Liver (tissue), 9 donors: ENCODE measurements around the gene AMPH. TPM values are rescaled to one million over a fixed set of nuclear protein-coding genes. Genes with fewer than 3 reads are reported as not detected.

Experiments
- DNase-seq: peaks from one replicate; pipeline ENCODE4 v3.0.0-alpha.2; 2017; ENCODE audit warnings: low spot score
- H3K27ac ChIP-seq, 2 donors: one replicate each; pipeline ENCODE4 v1.7.0; 2013; ENCODE audit warnings: inconsistent platforms in 2 of 2, low read length in 2 of 2, control low read depth in 1 of 2, low read depth in 1 of 2, mild to moderate bottlenecking in 1 of 2
- H3K27me3 ChIP-seq, 4 donors: one replicate each; pipeline versions ENCODE4 v1.6.1 to v1.7.0; 2013; ENCODE audit warnings: low read length in 3 of 4, inconsistent platforms in 1 of 4, mild to moderate bottlenecking in 1 of 4, moderate library complexity in 1 of 4; ENCODE audit not compliant: control insufficient read depth in 4 of 4, insufficient read depth in 4 of 4
- H3K36me3 ChIP-seq, 4 donors: one replicate each; pipeline versions ENCODE4 v1.6.1 to v1.7.0; 2013; ENCODE audit warnings: low read length in 3 of 4, mild to moderate bottlenecking in 3 of 4, low read depth in 1 of 4, moderate library complexity in 1 of 4; ENCODE audit not compliant: control insufficient read depth in 4 of 4, insufficient read depth in 3 of 4
- H3K4me1 ChIP-seq, 4 donors: one replicate each; pipeline versions ENCODE4 v1.6.1 to v1.7.0; 2013; ENCODE audit warnings: low read length in 3 of 4, mild to moderate bottlenecking in 3 of 4, moderate library complexity in 1 of 4; ENCODE audit not compliant: control insufficient read depth in 4 of 4, insufficient read depth in 4 of 4
- H3K4me3 ChIP-seq, 3 donors: one replicate each; pipeline versions ENCODE4 v1.6.1 to v1.7.0; 2013; ENCODE audit warnings: low read length in 3 of 3, control low read depth in 1 of 3, low read depth in 1 of 3, mild to moderate bottlenecking in 1 of 3
- H3K9ac ChIP-seq, 2 donors: one replicate each; pipeline ENCODE4 v1.7.0; 2013; ENCODE audit warnings: low read length in 2 of 2, mild to moderate bottlenecking in 2 of 2, moderate library complexity in 2 of 2, control low read depth in 1 of 2, low read depth in 1 of 2
- H3K9me3 ChIP-seq, 4 donors: one replicate each; pipeline versions ENCODE4 v1.6.1 to v1.7.0; 2013; ENCODE audit warnings: low read length in 3 of 4; ENCODE audit not compliant: control insufficient read depth in 4 of 4
- EGR1 ChIP-seq, 2 donors: IDR thresholded peaks; 2 replicates each; pipeline ENCODE4 v1.6.1; 2016 to 2018; ENCODE audit warnings: antibody characterized with exemption in 2 of 2, low read depth in 2 of 2
- FOXA1 ChIP-seq: IDR thresholded peaks from 2 replicates; pipeline ENCODE4 v1.6.1; 2016; ENCODE audit warnings: antibody characterized with exemption
- FOXA2 ChIP-seq: IDR thresholded peaks from 2 replicates; pipeline ENCODE4 v1.6.1; 2016; ENCODE audit warnings: antibody characterized with exemption
- GABPA ChIP-seq, 2 donors: IDR thresholded peaks in 1 of 2; conservative IDR thresholded peaks in 1 of 2; 2 replicates each; pipeline ENCODE4 v1.6.1; 2016; ENCODE audit warnings: antibody characterized with exemption in 2 of 2, mild to moderate bottlenecking in 1 of 2, moderate library complexity in 1 of 2
- HNF4A ChIP-seq, 2 donors: conservative IDR thresholded peaks; 2 replicates each; pipeline ENCODE4 v1.6.1; 2016; ENCODE audit warnings: antibody characterized with exemption in 2 of 2, mild to moderate bottlenecking in 2 of 2
- HNF4G ChIP-seq: IDR thresholded peaks from 2 replicates; pipeline ENCODE4 v1.6.1; 2016; ENCODE audit warnings: antibody characterized with exemption
- JUND ChIP-seq, 2 donors: IDR thresholded peaks; 2 replicates each; pipeline ENCODE4 v1.6.1; 2016; ENCODE audit warnings: antibody characterized with exemption in 2 of 2
- NR2F2 ChIP-seq: IDR thresholded peaks from 2 replicates; pipeline ENCODE4 v1.6.1; 2016; ENCODE audit warnings: antibody characterized with exemption
- RAD21 ChIP-seq, 2 donors: IDR thresholded peaks; 2 replicates each; pipeline ENCODE4 v1.6.1; 2016; ENCODE audit warnings: antibody characterized with exemption in 2 of 2, mild to moderate bottlenecking in 2 of 2
- RXRA ChIP-seq, 2 donors: IDR thresholded peaks; 2 replicates each; pipeline ENCODE4 v1.6.1; 2017 to 2018; ENCODE audit warnings: antibody characterized with exemption in 2 of 2, mild to moderate bottlenecking in 1 of 2
- SP1 ChIP-seq: IDR thresholded peaks from 2 replicates; pipeline ENCODE4 v1.6.1; 2018; ENCODE audit warnings: antibody characterized with exemption, mild to moderate bottlenecking
- YY1 ChIP-seq: IDR thresholded peaks from 2 replicates; pipeline ENCODE4 v1.6.1; 2016; ENCODE audit warnings: antibody characterized with exemption, mild to moderate bottlenecking
- WGBS: extraction: QIAGEN DNeasy Blood & Tissue Kit; methylation state at CpG from one replicate; pipeline ENCODE4 v1.1.7; 2013; 5-methylcytosine and 5-hydroxymethylcytosine counted together
- polyA plus RNA-seq, 2 donors: library from polyadenylated mRNA; stranded (reverse) in 1 of 2; unstranded in 1 of 2; fragments of 200-250 nt in 1 of 2; fragments of >200 nt in 1 of 2; fragmentation: Nextera tagmentation in 1 of 2; extraction: Ambion mirVana in 1 of 2; gene quantifications; one replicate each; pipeline versions ENCODE4 v1.2.1 to v1.2.3, GENCODE V29; 2013 to 2015
- total RNA-seq, 2 donors: library from RNA; depleted of rRNA; stranded (reverse); fragments of >200 nt; gene quantifications; one replicate each; pipeline ENCODE4 v1.2.3, GENCODE V29; 2014
- TF ChIP-seq, protein P1 (sequence below): IDR thresholded peaks from 2 replicates; pipeline ENCODE4 v1.6.1; 2016; ENCODE audit warnings: antibody characterized with exemption
- TF ChIP-seq, protein P2 (sequence below): fragments of 150-350 bp; IDR thresholded peaks from 2 replicates; pipeline ENCODE4 v1.5.1; 2017; ENCODE audit warnings: improper control_type of control experiment, low read depth, low read length; ENCODE audit not compliant: missing input control
- donor health status: healthy.
- donor health status: healthy.
- donor health status: healthy.
- donor health status: healthy.
- donor health status: healthy.

Gene AMPH
- total and polyA plus RNA-seq, 4 donors: 0.13 to 0.25 (median 0.20) TPM

DNA sequence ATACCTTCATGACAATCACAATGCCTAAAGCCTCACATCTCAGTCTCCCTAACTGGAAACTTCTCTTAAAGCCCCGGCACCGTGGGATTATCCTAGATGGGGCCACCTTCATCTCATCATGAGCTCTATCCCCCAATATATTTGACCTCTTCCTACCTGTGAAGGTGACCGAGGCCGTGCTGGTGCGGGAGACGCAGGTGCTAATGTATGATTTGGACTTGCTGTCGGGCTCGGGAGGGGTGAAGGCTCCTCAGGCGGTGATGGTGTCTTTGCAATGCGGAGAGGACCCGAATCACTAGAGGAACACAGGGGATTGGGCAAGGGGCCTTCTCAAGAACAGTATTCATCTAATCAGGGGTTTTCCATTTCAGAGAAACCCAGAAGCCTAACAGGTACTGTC is 168.4 kb downstream of the AMPH start (continued):
- TF ChIP-seq RXRA (IDR thresholded peaks at IDR 0.05) (no peak), HNF4A (conservative IDR thresholded peaks at IDR 0.05) (no peak), JUND (IDR thresholded peaks at IDR 0.05) (no peak), HNF4G (no peak), SP1 (no peak), NR2F2 (no peak)
- TF ChIP-seq, protein P1, sequence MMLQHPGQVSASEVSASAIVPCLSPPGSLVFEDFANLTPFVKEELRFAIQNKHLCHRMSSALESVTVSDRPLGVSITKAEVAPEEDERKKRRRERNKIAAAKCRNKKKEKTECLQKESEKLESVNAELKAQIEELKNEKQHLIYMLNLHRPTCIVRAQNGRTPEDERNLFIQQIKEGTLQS: no peak

DNA sequence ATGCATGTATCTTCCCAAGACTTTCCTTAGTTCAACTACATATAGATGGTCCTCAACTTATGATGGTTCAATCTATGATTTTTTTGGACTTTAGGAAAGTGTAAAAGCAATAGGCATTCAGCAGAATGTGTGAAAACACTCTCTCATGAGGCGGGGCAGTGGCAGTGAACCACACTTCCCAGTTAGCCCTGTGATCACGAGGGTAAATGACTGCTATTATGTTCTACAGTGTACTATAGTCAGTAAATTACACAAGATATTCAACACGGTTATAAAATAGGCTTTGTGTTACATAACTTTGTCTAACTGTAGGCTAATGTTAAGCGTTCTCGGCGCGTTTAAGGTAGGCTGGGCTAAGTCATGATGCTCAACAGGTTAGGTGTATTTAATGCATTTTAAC is 169.3 kb downstream of the AMPH start:
- H3K9me3 ChIP-seq: no peaks in the 10 kb centered on the region
- no peak overlapping the region for H3K4me3 ChIP-seq
- 78% methylated on average over 7 of the region's 7 CpGs for WGBS
- no peak overlapping the region for H3K9ac ChIP-seq
- TF ChIP-seq EGR1 (IDR thresholded peaks at IDR 0.05; ENCODE audit: low read depth in 2 of 2) (no peak), HNF4G (no peak), RAD21 (IDR thresholded peaks at IDR 0.05) (no peak), NR2F2 (no peak), HNF4A (conservative IDR thresholded peaks at IDR 0.05) (no peak), GABPA (IDR thresholded peaks at IDR 0.05 in 1 of 2, conservative IDR thresholded peaks at IDR 0.05 in 1 of 2) (no peak), YY1 (no peak), FOXA1 (no peak), JUND (IDR thresholded peaks at IDR 0.05) (no peak)
- TF ChIP-seq, protein P1: no peak
- H3K27ac ChIP-seq: no peak overlapping the region
- DNase-seq: no peak
- H3K27me3 ChIP-seq: no peaks in the 10 kb centered on the region
- no peaks in the 10 kb centered on the region for H3K4me1 ChIP-seq
- no peaks in the 10 kb centered on the region for H3K36me3 ChIP-seq

DNA sequence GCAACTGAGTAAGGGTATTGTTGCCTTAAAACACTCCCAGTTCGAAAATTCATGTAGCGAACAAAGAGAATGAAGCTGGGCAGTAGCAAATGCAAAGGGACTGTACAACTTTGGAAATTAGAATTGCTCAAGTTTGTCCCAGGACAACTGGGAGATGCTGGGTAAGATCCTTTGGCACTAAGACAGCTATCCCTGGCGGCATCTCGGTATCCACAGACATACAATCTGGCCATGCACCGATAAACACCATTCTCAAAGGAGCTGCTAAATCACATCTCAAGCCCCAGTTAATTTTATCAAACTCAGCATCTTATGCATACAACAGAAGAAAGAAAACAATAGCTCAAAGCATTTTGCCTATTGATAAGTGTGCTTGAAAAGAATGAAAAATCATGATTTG is 177.3 kb downstream of the AMPH start:
- Histone ChIP-seq H3K4me1 (no peaks in the 10 kb centered on the region), H3K9ac (no peak overlapping the region), H3K36me3 (no peaks in the 10 kb centered on the region), H3K27me3 (peaks cover 0 to 7% (median 1%) of the 10 kb centered on the region in 4 donors), H3K4me3 (no peak overlapping the region), H3K9me3 (no peaks in the 10 kb centered on the region), H3K27ac (no peak overlapping the region)
- 82% methylated on average over 5 of the region's 5 CpGs for WGBS
- TF ChIP-seq RAD21 (IDR thresholded peaks at IDR 0.05): no peak
- TF ChIP-seq, protein P2, sequence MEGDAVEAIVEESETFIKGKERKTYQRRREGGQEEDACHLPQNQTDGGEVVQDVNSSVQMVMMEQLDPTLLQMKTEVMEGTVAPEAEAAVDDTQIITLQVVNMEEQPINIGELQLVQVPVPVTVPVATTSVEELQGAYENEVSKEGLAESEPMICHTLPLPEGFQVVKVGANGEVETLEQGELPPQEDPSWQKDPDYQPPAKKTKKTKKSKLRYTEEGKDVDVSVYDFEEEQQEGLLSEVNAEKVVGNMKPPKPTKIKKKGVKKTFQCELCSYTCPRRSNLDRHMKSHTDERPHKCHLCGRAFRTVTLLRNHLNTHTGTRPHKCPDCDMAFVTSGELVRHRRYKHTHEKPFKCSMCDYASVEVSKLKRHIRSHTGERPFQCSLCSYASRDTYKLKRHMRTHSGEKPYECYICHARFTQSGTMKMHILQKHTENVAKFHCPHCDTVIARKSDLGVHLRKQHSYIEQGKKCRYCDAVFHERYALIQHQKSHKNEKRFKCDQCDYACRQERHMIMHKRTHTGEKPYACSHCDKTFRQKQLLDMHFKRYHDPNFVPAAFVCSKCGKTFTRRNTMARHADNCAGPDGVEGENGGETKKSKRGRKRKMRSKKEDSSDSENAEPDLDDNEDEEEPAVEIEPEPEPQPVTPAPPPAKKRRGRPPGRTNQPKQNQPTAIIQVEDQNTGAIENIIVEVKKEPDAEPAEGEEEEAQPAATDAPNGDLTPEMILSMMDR: no peak
- no peak for TF ChIP-seq FOXA2
- no peak for TF ChIP-seq JUND (IDR thresholded peaks at IDR 0.05)
- TF ChIP-seq HNF4G: no peak
- DNase-seq: no peak

DNA sequence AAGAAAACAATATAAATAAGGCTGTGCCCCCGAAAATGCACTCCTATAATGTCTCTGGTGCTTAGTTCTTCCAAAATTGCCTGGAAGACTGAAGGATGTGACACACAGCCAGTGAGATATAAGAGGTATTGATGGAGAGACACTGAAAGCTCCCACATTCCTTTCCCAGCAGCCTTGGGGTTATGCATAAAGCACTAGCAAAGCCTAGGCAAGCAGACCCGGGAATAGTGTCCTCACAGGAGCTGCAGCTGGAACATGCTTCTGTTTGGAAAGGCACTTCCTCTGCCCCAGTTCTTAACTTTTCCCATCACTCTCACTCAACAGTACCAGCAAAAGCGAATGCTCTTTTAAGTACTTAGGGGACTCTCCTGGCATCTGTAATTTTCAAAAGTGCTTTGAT is 178.0 kb downstream of the AMPH start:
- Histone ChIP-seq H3K27me3 (peaks cover 0 to 7% (median 1%) of the 10 kb centered on the region in 4 donors), H3K36me3 (no peaks in the 10 kb centered on the region), H3K9me3 (no peaks in the 10 kb centered on the region), H3K4me3 (no peak overlapping the region), H3K27ac (no peak overlapping the region), H3K9ac (no peak overlapping the region), H3K4me1 (no peaks in the 10 kb centered on the region)
- no peak for DNase-seq
- TF ChIP-seq JUND (IDR thresholded peaks at IDR 0.05) (no peak), YY1 (no peak), NR2F2 (no peak), FOXA2 (no peak), RAD21 (IDR thresholded peaks at IDR 0.05) (no peak)
- TF ChIP-seq, protein P2: no peak
- WGBS: 43% methylated on average over 3 of the region's 3 CpGs
